T-helper 2 cell (primary cell): ENCODE measurements around the gene NAGLU.
"Not testable (repeated sequence)": the region's sequence is repeated elsewhere in the genome, so short reads cannot be mapped to it uniquely, and the experiment has no call there.

Source experiments
- DNase-seq, 5 experiments: peaks; one replicate each; pipeline versions ENCODE4 v3.0.0 to v3.0.0-alpha.2; 2012 to 2022

The NAGLU gene

GRCh38 chr17:42521666-42522262, 14.3 kb upstream of the NAGLU start:
- DNase-seq: no peak

DNA sequence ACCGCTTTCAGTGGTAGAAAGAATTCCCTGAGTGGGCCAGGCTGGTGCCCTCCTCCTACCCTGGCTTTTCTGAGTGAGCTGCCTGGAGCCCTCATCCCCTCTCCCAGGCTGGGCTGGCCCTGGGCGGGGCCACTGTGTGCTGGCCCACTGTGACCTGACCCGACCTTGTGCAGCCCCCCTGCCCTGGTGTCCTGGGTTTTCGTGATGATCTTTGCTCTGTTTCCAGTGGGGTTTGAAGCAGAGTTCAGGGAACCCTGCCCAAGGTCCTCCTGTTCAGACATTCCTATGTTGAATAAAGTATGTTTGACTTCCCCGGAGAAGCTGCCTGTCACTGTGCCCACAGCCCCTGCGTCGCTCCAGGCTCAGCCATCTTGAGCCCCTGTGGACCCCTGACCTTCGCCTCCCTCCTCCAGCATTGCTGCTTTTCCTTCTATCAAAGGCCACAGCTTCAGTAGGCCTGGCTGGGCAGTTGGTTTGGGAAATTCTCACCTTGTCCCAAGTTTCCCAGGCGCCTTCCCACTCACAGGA, 13.7 kb upstream of the NAGLU start:
- no peak for DNase-seq

DNA sequence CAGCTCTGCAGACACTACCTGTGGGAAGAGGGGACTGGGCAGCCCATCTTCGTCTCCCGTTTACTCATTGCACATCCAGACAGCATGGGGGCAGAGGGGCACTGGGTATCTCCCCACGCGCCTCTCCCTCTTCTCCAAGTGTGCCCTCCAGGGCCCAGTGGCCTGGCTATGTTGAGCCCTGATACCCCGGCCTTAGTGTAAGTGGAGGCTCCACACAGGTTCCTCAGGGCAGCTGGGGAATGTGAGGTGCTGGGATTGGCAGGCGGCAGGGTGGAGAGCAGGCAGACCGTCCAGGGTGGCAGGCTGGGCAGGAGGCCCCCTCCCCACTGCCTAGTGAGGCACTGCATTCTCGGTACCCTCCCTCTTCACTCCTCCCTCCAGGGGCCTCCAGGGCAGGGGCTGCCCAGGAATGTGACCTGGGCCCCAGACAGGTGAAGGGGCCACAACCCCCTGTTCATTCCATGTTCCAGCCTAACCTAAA, 13.2 kb upstream of the NAGLU start:
- no peak for DNase-seq

- no peak for DNase-seq
Observed at GRCh38 chr17:42525221-42525620, 10.8 kb upstream of the NAGLU start.

DNA sequence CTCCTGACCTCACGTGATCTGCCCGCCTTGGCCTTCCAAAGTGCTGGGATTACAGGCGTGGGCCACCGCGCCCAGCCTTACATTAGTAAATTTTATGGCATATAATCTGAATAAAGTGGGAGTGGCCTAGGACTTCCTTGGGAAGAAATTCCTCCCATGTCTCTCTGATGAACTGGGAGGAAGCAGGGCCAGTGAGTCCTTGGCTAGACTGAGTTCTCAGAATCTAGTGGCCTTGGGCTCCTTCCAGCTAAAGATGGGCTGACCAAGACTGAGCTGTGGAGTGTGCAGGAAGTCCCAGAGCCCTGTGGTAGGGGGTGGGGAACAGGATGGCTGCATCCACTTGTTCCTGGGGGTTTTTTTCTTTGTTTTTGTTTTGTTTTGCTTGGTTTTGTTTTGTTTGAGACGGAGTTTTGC, 10.0 kb upstream of the NAGLU start:
- DNase-seq: no peak

GRCh38 chr17:42527932-42528331, 8.1 kb upstream of the NAGLU start:
- DNase-seq: no peak

- no peak for DNase-seq
Observed at GRCh38 chr17:42529061-42529460, 7.0 kb upstream of the NAGLU start.

DNA sequence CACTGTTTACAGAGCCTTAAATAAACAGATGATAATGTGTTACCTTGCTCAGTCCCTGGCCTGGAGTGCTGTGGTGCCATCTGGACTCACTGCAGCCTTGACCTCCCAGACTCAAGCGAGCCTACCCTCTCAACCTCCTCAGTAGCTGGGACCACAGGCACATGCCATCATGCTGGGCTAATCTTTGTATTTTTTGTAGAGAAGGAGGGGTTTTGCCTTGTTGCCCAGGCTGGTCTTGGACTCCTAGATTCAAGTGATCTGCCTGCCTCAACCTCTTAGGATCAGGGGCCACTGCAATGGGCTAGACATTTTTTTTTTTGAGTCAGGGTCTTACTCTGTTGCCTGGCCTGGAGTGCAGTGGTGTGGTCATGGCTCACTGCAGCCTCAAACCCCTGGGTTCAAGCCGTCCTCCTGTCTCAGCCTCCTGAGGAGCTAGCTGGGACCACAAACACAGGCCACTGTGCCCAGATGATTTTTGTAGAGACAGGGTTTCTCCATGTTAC, 5.0 kb upstream of the NAGLU start:
- no peak for DNase-seq

GRCh38 chr17:42531455-42532354, 4.3 kb upstream of the NAGLU start:
- peak; percentile 25 to 58 (median 38) for DNase-seq

DNA sequence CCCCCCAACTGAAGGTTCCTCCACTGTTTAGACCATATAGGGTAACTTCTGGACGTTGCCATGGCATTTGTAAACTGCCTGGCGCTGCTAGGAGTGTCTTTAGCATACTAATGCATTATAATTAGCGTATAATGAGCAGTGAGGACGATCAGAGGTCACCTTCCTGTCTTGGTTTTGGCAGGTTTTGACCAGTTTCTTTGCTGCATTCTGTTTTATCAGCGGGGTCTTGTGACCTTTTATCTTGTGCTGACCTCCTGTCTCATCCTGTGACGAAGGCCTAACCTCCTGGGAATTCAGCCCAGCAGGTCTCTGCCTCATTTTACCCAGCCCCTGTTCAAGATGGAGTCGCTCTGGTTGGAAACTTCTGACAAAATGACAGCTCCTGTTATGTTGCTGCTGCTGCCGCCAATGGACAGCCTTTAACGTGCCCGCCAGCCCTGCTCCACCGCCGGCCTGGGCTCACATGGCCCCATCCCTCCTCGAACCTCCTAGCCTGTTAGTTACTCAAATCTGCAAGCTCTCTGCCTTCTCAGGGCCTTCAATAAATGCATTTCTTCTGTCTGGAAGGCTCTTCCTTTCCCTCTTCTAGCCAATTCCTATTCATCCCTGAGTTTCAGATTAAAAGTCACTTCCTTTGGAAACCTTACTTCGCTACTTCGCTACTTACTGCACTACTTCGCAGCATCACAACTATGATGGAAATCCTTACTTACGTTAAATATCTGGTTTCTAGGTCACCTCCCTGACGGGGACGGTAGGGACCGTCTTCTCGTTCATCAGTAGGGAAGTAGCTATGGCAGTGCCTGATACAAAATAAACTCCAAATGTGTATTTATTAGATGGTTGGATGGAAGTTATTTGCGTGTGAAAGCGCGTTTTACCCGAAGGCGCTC, 640 bp upstream of the NAGLU start:
- DNase-seq: no peak

DNA sequence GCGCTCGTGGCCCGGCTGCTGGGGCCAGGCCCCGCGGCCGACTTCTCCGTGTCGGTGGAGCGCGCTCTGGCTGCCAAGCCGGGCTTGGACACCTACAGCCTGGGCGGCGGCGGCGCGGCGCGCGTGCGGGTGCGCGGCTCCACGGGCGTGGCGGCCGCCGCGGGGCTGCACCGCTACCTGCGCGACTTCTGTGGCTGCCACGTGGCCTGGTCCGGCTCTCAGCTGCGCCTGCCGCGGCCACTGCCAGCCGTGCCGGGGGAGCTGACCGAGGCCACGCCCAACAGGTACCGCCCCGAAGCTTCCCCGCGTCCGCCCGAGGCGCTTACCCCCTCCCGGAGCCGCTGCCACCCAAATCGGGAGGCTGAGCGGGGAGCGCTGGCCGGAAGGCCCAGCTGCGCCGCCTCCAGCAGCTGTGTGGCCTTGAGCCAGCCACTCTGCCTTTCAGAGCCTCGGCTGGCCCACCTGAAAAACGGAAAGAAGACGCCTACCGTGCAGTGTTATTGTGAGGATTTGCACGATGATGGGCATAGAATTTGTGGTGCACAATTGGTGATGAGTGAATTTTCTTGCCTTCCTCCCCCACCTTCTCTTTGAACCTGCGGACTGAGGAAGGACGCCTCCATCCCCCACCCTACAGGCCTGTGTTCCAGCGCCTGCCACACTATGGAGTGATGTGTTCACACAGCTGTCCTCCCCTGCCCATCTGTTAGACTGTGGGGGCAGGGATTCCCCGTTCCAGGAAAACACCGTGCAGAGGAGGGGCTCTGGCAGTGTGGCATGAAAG, 523 bp downstream of the NAGLU start:
- peak; percentile 42 to 77 (median 54) for DNase-seq

- DNase-seq: no peak
Observed at GRCh38 chr17:42537156-42537805, 1.2 kb downstream of the NAGLU start.

DNA sequence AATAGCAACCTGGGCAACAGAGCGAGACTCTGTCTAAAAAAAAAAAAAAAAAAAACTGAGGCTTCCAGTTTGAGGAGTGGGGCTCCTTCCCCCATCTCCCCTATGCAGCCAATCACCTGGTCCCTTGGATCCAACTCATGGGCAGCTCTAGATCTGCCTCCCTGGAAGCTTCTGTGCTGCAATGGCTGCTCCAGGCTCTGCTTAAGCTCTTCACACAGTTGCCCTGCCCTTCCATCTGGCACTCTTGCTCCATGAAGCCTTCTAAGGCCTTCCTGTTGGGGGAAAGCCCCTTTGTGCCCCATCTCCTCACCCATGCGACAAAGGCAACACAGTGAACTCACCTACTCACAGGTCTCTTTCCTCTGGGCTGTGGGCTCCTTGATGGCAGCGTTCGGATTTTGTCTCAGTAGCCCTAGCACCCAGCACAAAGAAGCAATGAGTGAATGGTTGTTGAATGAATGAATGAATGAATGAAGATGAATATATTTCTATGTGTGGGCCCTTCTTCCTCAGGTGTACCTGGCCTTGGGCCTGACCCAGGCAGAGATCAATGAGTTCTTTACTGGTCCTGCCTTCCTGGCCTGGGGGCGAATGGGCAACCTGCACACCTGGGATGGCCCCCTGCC, 1.9 kb downstream of the NAGLU start:
- no peak for DNase-seq

GRCh38 chr17:42538482-42538881, 2.4 kb downstream of the NAGLU start:
- no peak for DNase-seq

DNA sequence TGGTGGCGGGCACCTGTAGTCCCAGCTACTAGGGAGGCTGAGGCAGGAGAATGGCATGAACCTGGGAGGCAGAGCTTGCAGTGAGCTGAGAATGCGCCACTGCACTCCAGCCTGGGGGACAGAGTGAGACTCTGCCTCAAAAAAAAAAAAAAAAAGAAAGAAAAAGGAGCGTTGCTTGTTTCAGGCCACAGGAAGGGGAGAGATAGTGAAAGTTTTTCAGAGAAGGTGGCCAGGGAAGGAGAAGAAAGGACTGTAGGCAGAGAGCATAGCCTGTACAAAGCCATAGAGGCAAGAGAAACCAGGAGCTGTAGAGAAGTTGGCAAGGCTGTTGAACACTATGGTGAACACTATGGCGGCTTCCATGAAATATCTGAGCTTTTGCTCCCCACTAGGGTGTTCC, 4.5 kb downstream of the NAGLU start:
- DNase-seq: not testable (repeated sequence)

GRCh38 chr17:42541041-42541833, 5.2 kb downstream of the NAGLU start:
- peak in 1 of 5 experiments; percentile 29 for DNase-seq

GRCh38 chr17:42543190-42544079, 7.4 kb downstream of the NAGLU start:
- no peak for DNase-seq

GRCh38 chr17:42544874-42545283, 8.8 kb downstream of the NAGLU start:
- DNase-seq: no peak
